Esophagus squamous epithelium (tissue), 5 donors: ENCODE results near the gene ARHGAP45. TPM values are rescaled to one million over a fixed set of nuclear protein-coding genes. Genes with fewer than 3 reads are reported as not detected.

Experiments used
- DNase-seq: peaks from one replicate; lab custom pipeline; 2025; lab: John Stamatoyannopoulos, UW
- H3K27ac ChIP-seq, 4 donors: fragments of 200-600 bp; sonication (generic); one replicate each; pipeline ENCODE4 v1.5.1; 2016 to 2019; ENCODE audit warnings: mild to moderate bottlenecking in 1 of 4
- H3K27me3 ChIP-seq, 4 donors: fragments of 200-600 bp; sonication (generic); 1 replicate in 3 of 4; 2 replicates in 1 of 4; pipeline versions ENCODE4 v1.5.1 to v1.6.0; 2017 to 2021; ENCODE audit warnings: antibody characterized with exemption in 1 of 4
- H3K36me3 ChIP-seq, 3 donors: fragments of 200-600 bp; sonication (generic); one replicate each; pipeline ENCODE4 v1.5.1; 2016 to 2019
- H3K4me1 ChIP-seq, 3 donors: fragments of 200-600 bp; sonication (generic); one replicate each; pipeline ENCODE4 v1.5.1; 2017 to 2019
- H3K4me3 ChIP-seq, 4 donors: fragments of 200-600 bp; sonication (generic); 1 replicate in 3 of 4; 2 replicates in 1 of 4; pipeline ENCODE4 v1.5.1; 2016 to 2019; ENCODE audit warnings: mild to moderate bottlenecking in 2 of 4, moderate library complexity in 1 of 4
- H3K9me3 ChIP-seq, 3 donors: fragments of 200-600 bp; sonication (generic); one replicate each; pipeline ENCODE4 v1.5.1; 2016 to 2019
- CTCF ChIP-seq, 6 experiments: fragments of 450-650 bp in 4 of 6; fragments of 200-600 bp in 2 of 6; sonication (generic) in 2 of 6; IDR thresholded peaks; one replicate each; pipeline ENCODE4 v1.5.1; 2016 to 2019; ENCODE audit warnings: antibody characterized with exemption in 6 of 6, mild to moderate bottlenecking in 4 of 6, moderate library complexity in 4 of 6
- POLR2A ChIP-seq, 4 donors: fragments of 450-650 bp; IDR thresholded peaks; one replicate each; pipeline ENCODE4 v1.6.1; 2017; ENCODE audit warnings: antibody characterized with exemption in 4 of 4, mild to moderate bottlenecking in 4 of 4, moderate library complexity in 3 of 4
- WGBS, 2 donors: methylation state at CpG; one replicate each; pipeline ENCODE4 v1.1.5; 2018; 5-methylcytosine and 5-hydroxymethylcytosine counted together
- intact Hi-C: fragments of 100-400 bp; cut with DNase I; formaldehyde crosslinking; loops from one replicate; pipeline ENCODE4 v1.15.0; 2022
- total RNA-seq, 4 donors: library from RNA; depleted of rRNA; stranded (reverse); fragments of >200 nt; gene quantifications; one replicate each; pipeline ENCODE4 v1.1.0, GENCODE V29; 2016
- donor health status: DM: yes; HTN: yes; CAD: no.

The ARHGAP45 gene
- total RNA-seq, 4 donors from 2014 or later, result 8.2 to 39.3 (median 12.5) TPM

DNA sequence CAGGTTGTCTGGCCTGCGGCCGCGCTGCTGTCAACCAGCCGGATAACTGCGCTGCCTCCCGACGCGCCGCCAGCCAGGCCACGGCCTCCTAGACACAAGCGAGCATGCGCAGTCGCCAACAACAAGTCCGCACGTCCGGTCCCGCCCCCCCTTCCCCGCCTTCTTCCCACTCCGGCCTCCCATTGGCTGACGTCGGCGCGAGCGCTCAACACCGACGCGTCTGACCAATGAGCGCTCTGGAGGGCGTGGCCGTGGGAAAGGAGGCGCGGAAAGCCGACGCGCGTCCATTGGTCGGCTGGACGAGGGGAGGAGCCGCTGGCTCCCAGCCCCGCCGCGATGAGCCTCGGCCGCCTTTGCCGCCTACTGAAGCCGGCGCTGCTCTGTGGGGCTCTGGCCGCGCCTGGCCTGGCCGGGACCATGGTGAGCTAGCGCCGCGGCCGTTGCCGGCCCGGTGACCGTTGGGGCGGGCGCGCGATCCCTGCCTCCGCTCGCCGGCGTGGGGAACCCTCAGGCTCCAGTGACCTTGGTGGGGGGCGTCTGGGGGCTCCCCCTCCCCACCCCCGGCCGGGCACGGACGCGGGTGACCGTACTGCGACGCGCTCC, 36.8 kb downstream of the ARHGAP45 start, which contains the start of gene GPX4:
Gene GPX4, plus strand, starts transcription at position 287 of the 603 bp plus-strand sequence. Its CDS starts 50 bp downstream, at position 337.
- intact Hi-C loops, result loop anchor here (5.0 kb wide), 1 partner anchor 82 kb away; the partner anchor contains the start of genes RNU6-2 and TMEM259
- Histone ChIP-seq H3K4me3 (peak within 1 kb of the TSS; percentile 67 to 92 (median 76)), H3K4me1 (peaks cover 60 to 86% (median 75%) of the 10 kb centered on the region in 3 donors), H3K27ac (peak within 1 kb of the TSS; percentile 95 to 99 (median 98)), H3K27me3 (no peaks in the 10 kb centered on the region), H3K9me3 (peaks cover 0 to 5% (median 0%) of the 10 kb centered on the region in 3 donors), H3K36me3 (peaks cover 14 to 34% (median 17%) of the 10 kb centered on the region in 3 donors)
- peak; percentile 97 for DNase-seq
- WGBS, 2 donors, result 0% methylated on average over 1 to 16 of the region's 75 CpGs
- TF ChIP-seq CTCF (IDR thresholded peaks at IDR 0.05) (no peak), POLR2A (IDR thresholded peaks at IDR 0.05) (peak in 3 of 4 donors; percentile 72 to 99 (median 96))

DNA sequence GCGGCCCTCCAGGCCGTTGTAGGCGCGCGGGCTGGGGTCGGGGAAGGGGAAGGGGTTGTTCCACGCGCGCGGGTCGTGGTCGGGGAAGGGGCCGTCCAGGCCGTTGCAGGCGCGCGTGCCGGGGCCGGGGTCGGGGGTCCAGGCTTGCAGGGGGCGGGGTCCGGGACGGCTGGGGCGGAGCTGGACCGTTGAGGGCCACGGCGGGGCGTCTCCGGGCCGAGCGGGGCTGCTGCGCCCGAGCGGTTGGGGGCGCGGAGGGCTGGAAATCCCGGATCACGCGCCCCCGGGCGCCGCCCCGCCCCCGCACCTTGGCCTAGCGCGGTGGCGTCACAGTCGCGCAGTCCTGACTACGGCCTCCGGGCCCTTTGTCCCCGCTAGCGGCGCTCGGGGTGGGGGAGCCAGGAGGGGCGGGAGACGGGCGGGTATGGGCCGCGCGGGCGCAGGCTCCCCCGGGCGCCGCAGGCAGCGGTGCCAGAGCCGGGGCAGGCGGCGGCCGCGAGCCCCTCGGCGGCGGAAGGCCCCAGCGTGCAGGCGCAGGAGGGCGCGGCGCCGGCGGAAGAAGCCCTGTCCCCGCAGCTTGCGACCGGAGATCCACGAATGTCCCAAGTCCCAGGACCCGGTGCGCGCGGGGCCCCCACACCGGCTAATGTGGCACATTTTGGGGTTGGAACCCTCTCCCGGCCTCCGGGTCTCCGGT, 37.5 kb downstream of the ARHGAP45 start:
- H3K9me3 ChIP-seq, result peaks cover 0 to 5% (median 0%) of the 10 kb centered on the region in 3 donors
- DNase-seq, result no peak
- intact Hi-C loops, result loop anchor here (5.0 kb wide), 1 partner anchor 82 kb away; the partner anchor contains the start of genes RNU6-2 and TMEM259
- peak overlapping the region; percentile 67 to 92 (median 76) for H3K4me3 ChIP-seq
- 0% methylated on average over 3 of the region's 93 CpGs; no CpG with 5 or more reads in 1 of the 2 donors for WGBS, 2 donors
- peaks cover 21 to 41% (median 23%) of the 10 kb centered on the region in 3 donors for H3K36me3 ChIP-seq
- peaks cover 55 to 86% (median 68%) of the 10 kb centered on the region in 3 donors for H3K4me1 ChIP-seq
- peak in 1 of 6 experiments; percentile 6 for TF ChIP-seq CTCF (IDR thresholded peaks at IDR 0.05)
- TF ChIP-seq POLR2A (IDR thresholded peaks at IDR 0.05), result no peak
- H3K27ac ChIP-seq, result peak overlapping the region; percentile 95 to 99 (median 98)
- H3K27me3 ChIP-seq, result no peaks in the 10 kb centered on the region

GRCh38 chr19:1105008-1105872, 38.3 kb downstream of the ARHGAP45 start:
- 40 to 43% methylated on average over 1 to 16 of the region's 69 CpGs for WGBS, 2 donors
- no peak for TF ChIP-seq POLR2A (IDR thresholded peaks at IDR 0.05)
- TF ChIP-seq CTCF (IDR thresholded peaks at IDR 0.05), result no peak
- intact Hi-C loops, result no loop called here

DNA sequence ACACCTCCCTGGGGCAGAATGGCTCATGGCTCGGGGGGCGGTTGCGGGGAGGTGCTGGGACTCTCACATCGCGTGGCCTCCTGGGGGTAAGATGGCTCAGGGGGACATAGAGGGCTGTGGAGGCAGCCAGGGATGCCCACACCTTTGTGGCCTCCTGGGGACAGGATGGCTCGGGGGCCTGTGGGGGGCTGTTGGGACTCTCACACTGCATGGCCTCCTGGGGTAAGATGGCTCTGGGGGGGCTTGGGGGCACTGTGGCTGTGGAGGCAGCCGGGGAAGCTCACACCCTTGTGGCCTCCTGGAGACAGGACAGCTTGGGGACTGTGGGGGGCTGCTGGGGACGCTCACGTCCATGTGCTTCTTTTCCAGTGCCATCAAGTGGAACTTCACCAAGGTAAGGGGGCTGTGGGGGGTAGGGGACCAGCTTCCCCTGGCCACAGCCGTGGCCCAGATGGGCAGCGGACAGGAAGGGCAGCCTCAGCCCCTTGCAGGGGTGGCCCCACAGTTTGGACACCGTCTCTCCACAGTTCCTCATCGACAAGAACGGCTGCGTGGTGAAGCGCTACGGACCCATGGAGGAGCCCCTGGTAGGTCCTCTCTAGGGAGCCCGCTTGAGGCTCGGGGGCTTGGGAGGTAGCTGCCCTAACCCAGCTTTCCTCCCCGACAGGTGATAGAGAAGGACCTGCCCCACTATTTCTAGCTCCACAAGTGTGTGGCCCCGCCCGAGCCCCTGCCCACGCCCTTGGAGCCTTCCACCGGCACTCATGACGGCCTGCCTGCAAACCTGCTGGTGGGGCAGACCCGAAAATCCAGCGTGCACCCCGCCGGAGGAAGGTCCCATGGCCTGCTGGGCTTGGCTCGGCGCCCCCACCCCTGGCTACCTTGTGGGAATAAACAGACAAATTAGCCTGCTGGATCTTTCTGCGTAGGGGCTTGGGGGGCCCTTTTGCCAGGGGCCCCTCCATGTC, 39.2 kb downstream of the ARHGAP45 start:
- Histone ChIP-seq H3K4me3 (peak overlapping the region in 2 of 4 donors; percentile 76 to 92), H3K27ac (peak overlapping the region; percentile 95 to 99 (median 98)), H3K27me3 (no peaks in the 10 kb centered on the region), H3K9me3 (no peaks in the 10 kb centered on the region), H3K4me1 (peaks cover 49 to 79% (median 57%) of the 10 kb centered on the region in 3 donors), H3K36me3 (peaks cover 25 to 58% (median 38%) of the 10 kb centered on the region in 3 donors)
- intact Hi-C loops, result no loop called here
- WGBS, 2 donors, result 61 to 63% methylated on average over 4 to 5 of the region's 32 CpGs
- no peak for DNase-seq
- TF ChIP-seq POLR2A (IDR thresholded peaks at IDR 0.05), result no peak
- TF ChIP-seq CTCF (IDR thresholded peaks at IDR 0.05), result no peak

More at GRCh38 chr19:1105008-1105872, 38.3 kb downstream of the ARHGAP45 start:
- Histone ChIP-seq H3K4me1 (peaks cover 55 to 82% (median 62%) of the 10 kb centered on the region in 3 donors), H3K4me3 (peak overlapping the region; percentile 67 to 92 (median 76)), H3K27ac (peak overlapping the region; percentile 95 to 99 (median 98)), H3K9me3 (no peaks in the 10 kb centered on the region), H3K36me3 (peaks cover 25 to 49% (median 29%) of the 10 kb centered on the region in 3 donors), H3K27me3 (no peaks in the 10 kb centered on the region)
- no peak for DNase-seq
